HCT116 (cell line): Measurements from ENCODE around the gene SLCO1A2.

ENCODE experiments used
- CBX3 ChIP-seq: IDR thresholded peaks from 2 replicates; pipeline ENCODE4 v1.6.1; 2012; ENCODE audit warnings: low read depth
- CTCF ChIP-seq, 3 experiments: fragments of 200-600 bp in 1 of 3; sonication (generic) in 1 of 3; IDR thresholded peaks in 2 of 3; conservative IDR thresholded peaks in 1 of 3; 2 replicates each; pipeline ENCODE4 v1.5.1; 2012 to 2017; ENCODE audit warnings: low read depth in 2 of 3, low read length in 2 of 3, antibody characterized with exemption in 1 of 3, borderline replicate concordance in 1 of 3, control low read depth in 1 of 3, mild to moderate bottlenecking in 1 of 3, mixed read lengths in 1 of 3, mixed run types in 1 of 3, moderate library complexity in 1 of 3; ENCODE audit not compliant: insufficient read depth in 1 of 3
- EZH2 ChIP-seq: fragments of 200-600 bp; sonication (generic); IDR thresholded peaks from 2 replicates; pipeline ENCODE4 v1.6.1; 2017; ENCODE audit warnings: antibody characterized with exemption, mixed run types
- POLR2AphosphoS5 ChIP-seq: IDR thresholded peaks from 2 replicates; pipeline ENCODE4 v1.6.1; 2011; ENCODE audit warnings: mild to moderate bottlenecking, low read depth, low read length, moderate library complexity
- RAD21 ChIP-seq: IDR thresholded peaks from 2 replicates; pipeline ENCODE4 v1.6.1; 2012; ENCODE audit warnings: low read depth, mild to moderate bottlenecking
- SP1 ChIP-seq: IDR thresholded peaks from 2 replicates; pipeline ENCODE4 v1.6.1; 2012; ENCODE audit warnings: low read depth
- YY1 ChIP-seq: IDR thresholded peaks from 2 replicates; pipeline ENCODE4 v1.6.1; 2011; ENCODE audit warnings: low read length, low read depth, moderate library complexity, mild to moderate bottlenecking; ENCODE audit not compliant: insufficient replicate concordance; ENCODE audit errors: extremely low read depth
- TF ChIP-seq, protein P1 (sequence below): IDR thresholded peaks from 2 replicates; pipeline ENCODE4 v1.6.1; 2012; ENCODE audit warnings: low read depth

DNA sequence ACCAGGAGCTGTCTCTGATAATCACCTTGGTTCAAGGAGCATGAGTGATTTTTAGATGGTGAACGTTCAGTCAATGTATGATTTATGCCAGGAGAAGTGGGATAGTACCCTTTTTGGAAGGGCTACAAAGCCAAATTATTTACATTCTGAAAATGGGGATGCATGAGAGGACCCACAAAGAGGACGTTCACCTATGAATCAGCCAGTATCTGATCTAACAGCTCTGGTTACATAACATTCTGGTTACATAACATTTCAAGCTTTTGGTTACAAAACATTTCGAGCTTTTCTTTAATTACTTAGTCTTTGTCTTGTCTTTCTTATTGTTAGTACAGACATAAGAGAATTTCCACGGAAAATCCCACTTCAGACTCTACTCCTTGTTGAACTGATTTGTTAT, 68.8 kb downstream of the SLCO1A2 start:
- TF ChIP-seq POLR2AphosphoS5 (no peak), RAD21 (no peak), EZH2 (no peak), CBX3 (no peak), CTCF (IDR thresholded peaks at IDR 0.05 in 2 of 3, conservative IDR thresholded peaks at IDR 0.05 in 1 of 3; ENCODE audit: borderline replicate concordance in 1 of 3, insufficient read depth in 1 of 3, low read depth in 2 of 3, low read length in 2 of 3) (no peak), YY1 (no peak), SP1 (no peak)
- TF ChIP-seq, protein P1, sequence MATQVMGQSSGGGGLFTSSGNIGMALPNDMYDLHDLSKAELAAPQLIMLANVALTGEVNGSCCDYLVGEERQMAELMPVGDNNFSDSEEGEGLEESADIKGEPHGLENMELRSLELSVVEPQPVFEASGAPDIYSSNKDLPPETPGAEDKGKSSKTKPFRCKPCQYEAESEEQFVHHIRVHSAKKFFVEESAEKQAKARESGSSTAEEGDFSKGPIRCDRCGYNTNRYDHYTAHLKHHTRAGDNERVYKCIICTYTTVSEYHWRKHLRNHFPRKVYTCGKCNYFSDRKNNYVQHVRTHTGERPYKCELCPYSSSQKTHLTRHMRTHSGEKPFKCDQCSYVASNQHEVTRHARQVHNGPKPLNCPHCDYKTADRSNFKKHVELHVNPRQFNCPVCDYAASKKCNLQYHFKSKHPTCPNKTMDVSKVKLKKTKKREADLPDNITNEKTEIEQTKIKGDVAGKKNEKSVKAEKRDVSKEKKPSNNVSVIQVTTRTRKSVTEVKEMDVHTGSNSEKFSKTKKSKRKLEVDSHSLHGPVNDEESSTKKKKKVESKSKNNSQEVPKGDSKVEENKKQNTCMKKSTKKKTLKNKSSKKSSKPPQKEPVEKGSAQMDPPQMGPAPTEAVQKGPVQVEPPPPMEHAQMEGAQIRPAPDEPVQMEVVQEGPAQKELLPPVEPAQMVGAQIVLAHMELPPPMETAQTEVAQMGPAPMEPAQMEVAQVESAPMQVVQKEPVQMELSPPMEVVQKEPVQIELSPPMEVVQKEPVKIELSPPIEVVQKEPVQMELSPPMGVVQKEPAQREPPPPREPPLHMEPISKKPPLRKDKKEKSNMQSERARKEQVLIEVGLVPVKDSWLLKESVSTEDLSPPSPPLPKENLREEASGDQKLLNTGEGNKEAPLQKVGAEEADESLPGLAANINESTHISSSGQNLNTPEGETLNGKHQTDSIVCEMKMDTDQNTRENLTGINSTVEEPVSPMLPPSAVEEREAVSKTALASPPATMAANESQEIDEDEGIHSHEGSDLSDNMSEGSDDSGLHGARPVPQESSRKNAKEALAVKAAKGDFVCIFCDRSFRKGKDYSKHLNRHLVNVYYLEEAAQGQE = no peak
